Effector memory CD8-positive, alpha-beta T cell (primary cell): ENCODE results near the gene RPL41.

Experiments
- ATAC-seq: fragments of 150-1000 bp; cut with Tn5 transposase; replicated peaks from 2 replicates; pipeline ENCODE4 v1.10.0; 2021; ENCODE audit warnings: mild to moderate bottlenecking, moderate library complexity
- DNase-seq, 3 experiments: peaks; one replicate each; pipeline ENCODE4 v3.0.0; 2021
- H3K27ac Mint-ChIP-seq, 2 donors: one replicate each; pipeline ENCODE4 v1.8.0; 2022; ENCODE audit warnings: mild to moderate bottlenecking in 2 of 2, mixed read lengths in 2 of 2, moderate library complexity in 2 of 2
- H3K27me3 Mint-ChIP-seq, 2 donors: one replicate each; pipeline ENCODE4 v1.8.0; 2022; ENCODE audit warnings: mixed read lengths in 2 of 2
- H3K36me3 Mint-ChIP-seq: one replicate; pipeline ENCODE4 v1.8.0; 2022; ENCODE audit warnings: mild to moderate bottlenecking, moderate library complexity, mixed read lengths; ENCODE audit not compliant: insufficient read depth
- H3K4me1 Mint-ChIP-seq, 2 donors: one replicate each; pipeline ENCODE4 v1.8.0; 2022; ENCODE audit warnings: low read depth in 2 of 2, mixed read lengths in 2 of 2
- H3K4me3 Mint-ChIP-seq, 2 donors: one replicate each; pipeline ENCODE4 v1.8.0; 2022; ENCODE audit warnings: mild to moderate bottlenecking in 2 of 2, mixed read lengths in 2 of 2, moderate library complexity in 2 of 2
- H3K9me3 Mint-ChIP-seq, 2 donors: one replicate each; pipeline ENCODE4 v1.8.0; 2022; ENCODE audit warnings: mixed read lengths in 2 of 2

The RPL41 gene

GRCh38 chr12:56165369-56165768 lies 48.9 kb downstream of the RPL41 start:
- ATAC-seq (no peak), DNase-seq (no peak)
- Mint-ChIP-seq H3K27me3 (no peaks in the 10 kb centered on the region), H3K36me3 (peaks cover 91% of the 10 kb centered on the region), H3K4me1 (peaks cover 15 to 21% of the 10 kb centered on the region in 2 donors), H3K9me3 (no peaks in the 10 kb centered on the region), H3K4me3 (no peak overlapping the region), H3K27ac (peak overlapping the region in 1 of 2 donors; percentile 72)
